H1 (cell line): ENCODE results near the gene MMP3. TPM values are rescaled to one million over a fixed set of nuclear protein-coding genes. Genes with fewer than 3 reads are reported as not detected.

Experiments used
- CTCF ChIA-PET: fragments of 300-600 bp; sonication (Branson Sonifier 250); formaldehyde crosslinking; loops from one replicate; lab custom pipeline; 2021; ENCODE audit not compliant: partially characterized antibody; lab: Charles Lee
- POLR2A ChIA-PET: fragments of 300-600 bp; sonication (Branson Sonifier 250); formaldehyde crosslinking; loops from one replicate; lab custom pipeline; 2021; ENCODE audit warnings: inconsistent platforms; ENCODE audit not compliant: partially characterized antibody; lab: Charles Lee
- DNase-seq, 2 experiments: peaks; one replicate each; pipeline versions ENCODE4 v3.0.0 to v3.0.0-alpha.2; 2010 to 2022; ENCODE audit warnings: low spot score in 2 of 2, low read depth in 1 of 2, mixed read lengths in 1 of 2
- FAIRE-seq: peaks from 2 replicates; lab custom pipeline; 2011; peaks lifted over from hg19 to GRCh38; lab: Jason Lieb, UNC
- H2AFZ ChIP-seq: 2 replicates; pipeline ENCODE4 v1.8.1; 2012; ENCODE audit warnings: low read length, inconsistent platforms
- H2AK5ac ChIP-seq: 2 replicates; pipeline ENCODE4 v1.6.1; 2013; ENCODE audit warnings: low read depth, low read length
- H2BK120ac ChIP-seq: replicated peaks from 2 replicates; pipeline ENCODE3; 2013; ENCODE audit warnings: low read depth, low read length, inconsistent platforms
- H2BK12ac ChIP-seq: 2 replicates; pipeline ENCODE4 v1.6.1; 2013; ENCODE audit warnings: low read depth, low read length
- H2BK15ac ChIP-seq: 2 replicates; pipeline ENCODE4 v1.6.1; 2013; ENCODE audit warnings: low read length
- H2BK20ac ChIP-seq: 2 replicates; pipeline ENCODE4 v1.6.1; 2013; ENCODE audit warnings: low read length
- H2BK5ac ChIP-seq: 2 replicates; pipeline ENCODE4 v1.6.1; 2013; ENCODE audit warnings: low read depth, low read length
- H3K14ac ChIP-seq: 2 replicates; pipeline ENCODE4 v1.6.1; 2013; ENCODE audit warnings: inconsistent platforms; ENCODE audit not compliant: insufficient read length
- H3K18ac ChIP-seq: 2 replicates; pipeline ENCODE4 v1.6.1; 2013; ENCODE audit warnings: low read length; ENCODE audit errors: extremely low read depth
- H3K23ac ChIP-seq: 2 replicates; pipeline ENCODE4 v1.6.1; 2013; ENCODE audit warnings: inconsistent platforms; ENCODE audit not compliant: insufficient read length
- H3K23me2 ChIP-seq: 2 replicates; pipeline ENCODE4 v1.6.1; 2013; ENCODE audit warnings: low read depth, low read length
- H3K27ac ChIP-seq: 2 replicates; pipeline ENCODE4 v1.6.1; 2011; ENCODE audit warnings: low read depth, low read length, inconsistent platforms
- H3K27me3 ChIP-seq, 4 experiments: replicated peaks in 1 of 4; 1 replicate in 1 of 4; 2 replicates in 3 of 4; pipeline versions ENCODE4 v1.6.1 to v1.8.1; 2011 to 2013; ENCODE audit warnings: low read length in 3 of 4, mild to moderate bottlenecking in 3 of 4, inconsistent platforms in 2 of 4, mixed read lengths in 2 of 4, moderate library complexity in 1 of 4; ENCODE audit not compliant: control insufficient read depth in 3 of 4, insufficient read depth in 3 of 4; ENCODE audit errors: extremely low read depth in 1 of 4
- H3K36me3 ChIP-seq, 4 experiments: 2 replicates each; pipeline versions ENCODE4 v1.6.1 to v1.8.1; 2011 to 2013; ENCODE audit warnings: mild to moderate bottlenecking in 4 of 4, low read length in 3 of 4, moderate library complexity in 2 of 4, control low read depth in 1 of 4, inconsistent platforms in 1 of 4; ENCODE audit not compliant: insufficient read depth in 4 of 4, control insufficient read depth in 2 of 4
- H3K4ac ChIP-seq: replicated peaks from 2 replicates; pipeline ENCODE3; 2013; ENCODE audit warnings: low read length, low read depth, mixed read lengths, inconsistent platforms; ENCODE audit not compliant: insufficient read length
- H3K4me1 ChIP-seq, 4 experiments: replicated peaks in 1 of 4; 1 replicate in 1 of 4; 2 replicates in 3 of 4; pipeline versions ENCODE4 v1.6.1 to v1.8.1; 2011 to 2013; ENCODE audit warnings: low read length in 3 of 4, inconsistent platforms in 2 of 4, mixed read lengths in 1 of 4; ENCODE audit not compliant: insufficient read depth in 4 of 4, control insufficient read depth in 3 of 4
- H3K4me2 ChIP-seq, 2 experiments: 2 replicates each; pipeline versions ENCODE4 v1.6.1 to v1.8.1; 2011 to 2013; ENCODE audit warnings: low read depth in 2 of 2, low read length in 2 of 2, control low read depth in 1 of 2, inconsistent platforms in 1 of 2, mild to moderate bottlenecking in 1 of 2; ENCODE audit not compliant: insufficient read depth in 1 of 2
- H3K4me3 ChIP-seq, 4 experiments: fragments of 200-600, 300-600 bp in 1 of 4; sonication (generic), shearing (Covaris generic), sonication (Bioruptor Twin) in 1 of 4; 2 replicates each; pipeline versions ENCODE4 v1.5.1 to v1.8.1; 2011 to 2016; ENCODE audit warnings: low read length in 4 of 4, low read depth in 3 of 4, control low read depth in 2 of 4, inconsistent platforms in 2 of 4, mild to moderate bottlenecking in 2 of 4, mixed read lengths in 1 of 4, moderate library complexity in 1 of 4; ENCODE audit not compliant: insufficient read depth in 2 of 4; ENCODE audit errors: extremely low read depth in 1 of 4
- H3K56ac ChIP-seq: replicated peaks from 2 replicates; pipeline ENCODE3; 2013; ENCODE audit warnings: low read depth, mild to moderate bottlenecking, mixed read lengths, low read length, inconsistent platforms; ENCODE audit not compliant: insufficient read length
- H3K79me1 ChIP-seq: 2 replicates; pipeline ENCODE4 v1.6.1; 2013; ENCODE audit warnings: low read depth, low read length, control low read depth
- H3K79me2 ChIP-seq, 2 experiments: 2 replicates each; pipeline versions ENCODE4 v1.6.1 to v1.8.1; 2012 to 2013; ENCODE audit warnings: low read length in 2 of 2, mild to moderate bottlenecking in 2 of 2, inconsistent platforms in 1 of 2; ENCODE audit not compliant: insufficient read depth in 2 of 2, control insufficient read depth in 1 of 2
- H3K9ac ChIP-seq, 4 experiments: replicated peaks in 1 of 4; 1 replicate in 1 of 4; 2 replicates in 3 of 4; pipeline versions ENCODE4 v1.6.1 to v1.8.1; 2011 to 2013; ENCODE audit warnings: low read depth in 3 of 4, low read length in 3 of 4, control low read depth in 2 of 4, mild to moderate bottlenecking in 2 of 4, moderate library complexity in 2 of 4, inconsistent platforms in 1 of 4; ENCODE audit errors: extremely low read depth in 1 of 4
- H3K9me3 ChIP-seq, 2 experiments: 2 replicates each; pipeline versions ENCODE4 v1.6.1 to v1.8.1; 2012 to 2013; ENCODE audit warnings: mild to moderate bottlenecking in 2 of 2, moderate library complexity in 2 of 2, control low read depth in 1 of 2, inconsistent platforms in 1 of 2, low read depth in 1 of 2, low read length in 1 of 2, mixed read lengths in 1 of 2; ENCODE audit not compliant: insufficient read depth in 2 of 2
- H4K20me1 ChIP-seq, 2 experiments: replicated peaks in 1 of 2; 2 replicates each; pipeline versions ENCODE3 to v1.8.1; 2011 to 2013; ENCODE audit warnings: inconsistent platforms in 2 of 2, low read length in 2 of 2, mild to moderate bottlenecking in 1 of 2; ENCODE audit not compliant: insufficient read depth in 2 of 2, control insufficient read depth in 1 of 2
- H4K5ac ChIP-seq: 2 replicates; pipeline ENCODE4 v1.6.1; 2013; ENCODE audit warnings: low read length, low read depth, mixed read lengths, inconsistent platforms; ENCODE audit not compliant: insufficient read length
- H4K8ac ChIP-seq: 2 replicates; pipeline ENCODE4 v1.8.0; 2013; ENCODE audit warnings: mild to moderate bottlenecking, moderate library complexity, low read length, inconsistent platforms; ENCODE audit not compliant: insufficient read depth; ENCODE audit errors: extremely low read depth
- H4K91ac ChIP-seq: replicated peaks from 2 replicates; pipeline ENCODE3; 2013; ENCODE audit warnings: low read length, mixed read lengths, inconsistent platforms; ENCODE audit not compliant: insufficient read length
- BACH1 ChIP-seq: IDR thresholded peaks from 2 replicates; pipeline ENCODE4 v1.6.1; 2012; ENCODE audit warnings: low read length, improper control_type of control experiment
- CHD2 ChIP-seq: IDR thresholded peaks from 2 replicates; pipeline ENCODE4 v1.6.1; 2012; ENCODE audit warnings: low read length, improper control_type of control experiment
- EZH2 ChIP-seq: fragments of 200-600 bp; sonication (generic); IDR thresholded peaks from 2 replicates; pipeline ENCODE4 v1.7.1; 2012; ENCODE audit warnings: low read depth, mild to moderate bottlenecking, moderate library complexity, low read length, inconsistent platforms; ENCODE audit not compliant: severe bottlenecking
- GABPA ChIP-seq: IDR thresholded peaks from 2 replicates; pipeline ENCODE4 v1.6.1; 2011; ENCODE audit warnings: mild to moderate bottlenecking, low read length, moderate library complexity, borderline replicate concordance; ENCODE audit not compliant: insufficient read depth
- GTF2F1 ChIP-seq: IDR thresholded peaks from 2 replicates; pipeline ENCODE4 v1.6.1; 2012; ENCODE audit warnings: low read depth, low read length, improper control_type of control experiment, borderline replicate concordance
- JUN ChIP-seq: IDR thresholded peaks from 2 replicates; pipeline ENCODE4 v1.6.1; 2011; ENCODE audit warnings: low read depth, mild to moderate bottlenecking, improper control_type of control experiment, low read length
- POLR2A ChIP-seq, 2 experiments: IDR thresholded peaks; 1 replicate in 1 of 2; 2 replicates in 1 of 2; pipeline ENCODE4 v1.6.1; 2011; ENCODE audit warnings: low read depth in 2 of 2, low read length in 2 of 2, mild to moderate bottlenecking in 2 of 2; ENCODE audit errors: control extremely low read depth in 1 of 2
- SIRT6 ChIP-seq: IDR thresholded peaks from one replicate; pipeline ENCODE4 v1.7.1; 2012; ENCODE audit warnings: low read length, inconsistent platforms
- SP4 ChIP-seq: IDR thresholded peaks from 2 replicates; pipeline ENCODE4 v1.6.1; 2012; ENCODE audit warnings: low read length, inconsistent platforms
- SUZ12 ChIP-seq: fragments of 200-600 bp; sonication (generic); IDR thresholded peaks from 2 replicates; pipeline ENCODE4 v1.6.1; 2012; ENCODE audit warnings: mild to moderate bottlenecking, inconsistent platforms, low read length, moderate library complexity, mixed read lengths
- TAF1 ChIP-seq: IDR thresholded peaks from 2 replicates; pipeline ENCODE4 v1.6.1; 2011; ENCODE audit warnings: mild to moderate bottlenecking, low read depth, low read length
- ZNF274 ChIP-seq: IDR thresholded peaks from 2 replicates; pipeline ENCODE4 v1.7.0; 2012; ENCODE audit warnings: low read length, borderline replicate concordance; ENCODE audit errors: extremely low read depth
- WGBS, 2 experiments: shearing (Covaris generic) in 1 of 2; methylation state at CpG; one replicate each; pipeline versions ENCODE4 v1.1.6 to v1.1.7; 2013 to 2015; ENCODE audit warnings: low lambda C conversion rate in 2 of 2, mixed read lengths in 2 of 2, inconsistent platforms in 1 of 2, low coverage in 1 of 2, missing lambda C conversion rate in 1 of 2; ENCODE audit not compliant: insufficient replicate concordance in 2 of 2, insufficient coverage in 1 of 2, insufficient read length in 1 of 2; ENCODE audit errors: extremely low coverage in 1 of 2, missing lambda C conversion rate in 1 of 2; 5-methylcytosine and 5-hydroxymethylcytosine counted together
- polyA plus RNA-seq, 7 experiments: library from polyadenylated mRNA; depleted of rRNA in 3 of 7; stranded (reverse) in 5 of 7; unstranded in 2 of 7; fragments of >200 nt in 5 of 7; fragments of 200-250 nt in 2 of 7; gene quantifications; 1 replicate in 5 of 7; 2 replicates in 1 of 7; 4 replicates in 1 of 7; pipeline versions ENCODE4 v1.2.1 to v1.2.3, GENCODE V29; 2011 to 2013; ENCODE audit warnings: missing spikeins in 2 of 7, mixed read lengths in 2 of 7
- total RNA-seq: library from RNA; stranded (reverse); fragmentation: NEBNext Ultra II Directional; extraction: Animal tissue kit (Norgen Biotek cat#: 25700); gene quantifications from 2 replicates; pipeline ENCODE4 v1.2.1, GENCODE V29; 2021
- TF ChIP-seq, protein P1 (sequence below): IDR thresholded peaks from 2 replicates; pipeline ENCODE4 v1.6.1; 2012; ENCODE audit warnings: low read length, inconsistent platforms

The MMP3 gene
- total and polyA plus RNA-seq, 2 of the 8 experiments (the other 6 are each of a cell fraction or from before 2014, with no cell fraction given): not detected

GRCh38 chr11:102836290-102836875 is 7.0 kb downstream of the MMP3 start:
- Histone ChIP-seq H4K91ac (no peak overlapping the region), H2BK12ac (no peak overlapping the region), H3K79me1 (no peaks in the 10 kb centered on the region), H3K4me2 (peak overlapping the region; percentile 34 to 40; a peak in 3 of 4 replicates), H2BK20ac (no peak overlapping the region), H3K14ac (no peak overlapping the region), H3K4me1 (peaks cover 0 to 7% (median 1%) of the 10 kb centered on the region in 4 experiments; a peak in 4 of 7 replicates), H3K18ac (no peak overlapping the region), H3K23ac (no peak overlapping the region), H3K9me3 (no peaks in the 10 kb centered on the region), H3K36me3 (no peaks in the 10 kb centered on the region), H3K79me2 (no peaks in the 10 kb centered on the region), H2AK5ac (no peak overlapping the region), H4K8ac (no peak overlapping the region), H3K23me2 (no peaks in the 10 kb centered on the region), H3K9ac (no peak overlapping the region), H3K27me3 (no peaks in the 10 kb centered on the region; a peak in 2 of 7 replicates), H2BK5ac (no peak overlapping the region), H2BK120ac (no peak overlapping the region), H3K27ac (no peak overlapping the region), H4K5ac (no peak overlapping the region), H2AFZ (no peak overlapping the region), H2BK15ac (no peak overlapping the region), H3K4me3 (no peak overlapping the region), H3K56ac (no peak overlapping the region), H3K4ac (no peak overlapping the region), H4K20me1 (no peaks in the 10 kb centered on the region)
- 64% methylated on average over 3 of the region's 3 CpGs; no CpG with 5 or more reads in 1 of the 2 experiments for WGBS, 2 experiments
- FAIRE-seq: peak; percentile 36
- DNase-seq: no peak
- POLR2A ChIA-PET: no interaction called here
- CTCF ChIA-PET: interaction anchor here (0.6 to 2.3 kb wide), 9 partner anchors 9 to 106 kb away, joined by 3 to 7 read pairs (median 4); no protein-coding TSS in a partner anchor
- TF ChIP-seq JUN: no peak
- TF ChIP-seq POLR2A (IDR thresholded peaks at IDR 0.05; ENCODE audit: control extremely low read depth in 1 of 2, low read depth in 2 of 2, low read length in 2 of 2): no peak
- no peak for TF ChIP-seq ZNF274
- TF ChIP-seq SIRT6: no peak
- TF ChIP-seq BACH1: no peak
- no peak for TF ChIP-seq TAF1
- no peak for TF ChIP-seq GTF2F1
- TF ChIP-seq, protein P1, sequence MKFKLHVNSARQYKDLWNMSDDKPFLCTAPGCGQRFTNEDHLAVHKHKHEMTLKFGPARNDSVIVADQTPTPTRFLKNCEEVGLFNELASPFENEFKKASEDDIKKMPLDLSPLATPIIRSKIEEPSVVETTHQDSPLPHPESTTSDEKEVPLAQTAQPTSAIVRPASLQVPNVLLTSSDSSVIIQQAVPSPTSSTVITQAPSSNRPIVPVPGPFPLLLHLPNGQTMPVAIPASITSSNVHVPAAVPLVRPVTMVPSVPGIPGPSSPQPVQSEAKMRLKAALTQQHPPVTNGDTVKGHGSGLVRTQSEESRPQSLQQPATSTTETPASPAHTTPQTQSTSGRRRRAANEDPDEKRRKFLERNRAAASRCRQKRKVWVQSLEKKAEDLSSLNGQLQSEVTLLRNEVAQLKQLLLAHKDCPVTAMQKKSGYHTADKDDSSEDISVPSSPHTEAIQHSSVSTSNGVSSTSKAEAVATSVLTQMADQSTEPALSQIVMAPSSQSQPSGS: no peak
- no peak for TF ChIP-seq SP4
- no peak for TF ChIP-seq GABPA
- no peak for TF ChIP-seq SUZ12
- TF ChIP-seq CHD2: no peak
- no peak for TF ChIP-seq EZH2
